Esophagus squamous epithelium (tissue), 4 donors: ENCODE measurements around the gene BMP2.

Experiments
- POLR2A ChIP-seq, 4 donors: fragments of 450-650 bp; IDR thresholded peaks; one replicate each; pipeline ENCODE4 v1.6.1; 2017; ENCODE audit warnings: antibody characterized with exemption in 4 of 4, mild to moderate bottlenecking in 4 of 4, moderate library complexity in 3 of 4
- TF ChIP-seq, protein P1 (sequence below), 6 experiments: fragments of 450-650 bp in 4 of 6; fragments of 200-600 bp in 2 of 6; sonication (generic) in 2 of 6; IDR thresholded peaks; one replicate each; pipeline ENCODE4 v1.5.1; 2016 to 2019; ENCODE audit warnings: antibody characterized with exemption in 6 of 6, mild to moderate bottlenecking in 4 of 6, moderate library complexity in 4 of 6

DNA sequence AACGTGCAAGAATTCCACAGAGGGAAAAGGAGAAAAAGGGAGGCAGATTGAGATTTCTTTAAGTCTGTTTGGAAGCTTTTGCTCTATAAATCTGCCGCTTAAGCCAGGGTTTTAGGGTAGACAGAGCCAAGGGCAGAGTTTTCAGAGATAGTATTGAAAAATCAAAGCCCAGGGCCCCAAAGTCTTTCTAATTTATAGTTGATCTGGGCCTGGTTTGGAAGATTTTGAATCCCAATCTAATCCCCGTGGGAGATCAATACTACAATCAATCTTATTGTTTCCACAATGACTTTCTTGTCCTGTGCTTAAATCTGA lies 3.3 kb downstream of the BMP2 start:
- TF ChIP-seq, protein P1, sequence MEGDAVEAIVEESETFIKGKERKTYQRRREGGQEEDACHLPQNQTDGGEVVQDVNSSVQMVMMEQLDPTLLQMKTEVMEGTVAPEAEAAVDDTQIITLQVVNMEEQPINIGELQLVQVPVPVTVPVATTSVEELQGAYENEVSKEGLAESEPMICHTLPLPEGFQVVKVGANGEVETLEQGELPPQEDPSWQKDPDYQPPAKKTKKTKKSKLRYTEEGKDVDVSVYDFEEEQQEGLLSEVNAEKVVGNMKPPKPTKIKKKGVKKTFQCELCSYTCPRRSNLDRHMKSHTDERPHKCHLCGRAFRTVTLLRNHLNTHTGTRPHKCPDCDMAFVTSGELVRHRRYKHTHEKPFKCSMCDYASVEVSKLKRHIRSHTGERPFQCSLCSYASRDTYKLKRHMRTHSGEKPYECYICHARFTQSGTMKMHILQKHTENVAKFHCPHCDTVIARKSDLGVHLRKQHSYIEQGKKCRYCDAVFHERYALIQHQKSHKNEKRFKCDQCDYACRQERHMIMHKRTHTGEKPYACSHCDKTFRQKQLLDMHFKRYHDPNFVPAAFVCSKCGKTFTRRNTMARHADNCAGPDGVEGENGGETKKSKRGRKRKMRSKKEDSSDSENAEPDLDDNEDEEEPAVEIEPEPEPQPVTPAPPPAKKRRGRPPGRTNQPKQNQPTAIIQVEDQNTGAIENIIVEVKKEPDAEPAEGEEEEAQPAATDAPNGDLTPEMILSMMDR (IDR thresholded peaks at IDR 0.05): no peak
- TF ChIP-seq POLR2A (IDR thresholded peaks at IDR 0.05): no peak
